ENCODE data around the gene RNF130. TPM values are rescaled to one million over a fixed set of nuclear protein-coding genes. Genes with fewer than 3 reads are reported as not detected.

Gene RNF130
- total RNA-seq, 4 donors from 2014 or later, result 161 to 309 (median 212) TPM

- no peak for TF ChIP-seq CTCF (IDR thresholded peaks at IDR 0.05; ENCODE audit: low read depth)
These were observed 148.1 kb downstream of the RNF130 start for GRCh38 chr5:179923436-179923835.

GRCh38 chr5:179920175-179920574 lies 151.4 kb downstream of the RNF130 start:
- TF ChIP-seq CTCF (IDR thresholded peaks at IDR 0.05; ENCODE audit: low read depth), result no peak

DNA sequence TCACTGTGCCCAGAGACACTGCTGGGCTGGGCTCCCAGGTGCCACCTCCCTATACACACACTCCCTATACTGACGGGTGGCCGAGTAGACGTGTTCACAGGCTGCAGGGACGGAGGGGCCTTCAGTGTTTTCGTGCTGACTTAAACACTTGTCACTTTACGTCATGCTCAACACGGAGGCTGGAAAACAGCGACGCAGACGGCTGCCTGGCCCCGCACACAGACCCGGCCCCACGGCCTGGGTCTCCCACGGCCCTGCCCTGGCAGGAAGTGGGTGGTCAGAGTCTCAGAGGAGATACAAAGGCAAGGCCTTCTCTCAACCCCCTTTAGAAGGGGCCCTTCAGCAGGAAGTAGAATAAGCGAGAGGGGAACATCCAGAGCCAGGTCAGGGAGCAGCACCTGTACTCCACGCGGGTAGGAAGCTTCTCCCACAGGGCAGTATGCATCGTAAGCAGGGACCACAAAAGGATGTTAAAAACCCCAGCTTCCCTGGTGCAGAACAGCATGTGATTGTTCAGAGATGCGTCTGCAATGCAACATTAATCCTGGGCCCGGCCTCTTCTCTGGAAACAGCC lies 152.0 kb downstream of the RNF130 start:
- no peak for TF ChIP-seq CTCF (IDR thresholded peaks at IDR 0.05; ENCODE audit: low read depth)

DNA sequence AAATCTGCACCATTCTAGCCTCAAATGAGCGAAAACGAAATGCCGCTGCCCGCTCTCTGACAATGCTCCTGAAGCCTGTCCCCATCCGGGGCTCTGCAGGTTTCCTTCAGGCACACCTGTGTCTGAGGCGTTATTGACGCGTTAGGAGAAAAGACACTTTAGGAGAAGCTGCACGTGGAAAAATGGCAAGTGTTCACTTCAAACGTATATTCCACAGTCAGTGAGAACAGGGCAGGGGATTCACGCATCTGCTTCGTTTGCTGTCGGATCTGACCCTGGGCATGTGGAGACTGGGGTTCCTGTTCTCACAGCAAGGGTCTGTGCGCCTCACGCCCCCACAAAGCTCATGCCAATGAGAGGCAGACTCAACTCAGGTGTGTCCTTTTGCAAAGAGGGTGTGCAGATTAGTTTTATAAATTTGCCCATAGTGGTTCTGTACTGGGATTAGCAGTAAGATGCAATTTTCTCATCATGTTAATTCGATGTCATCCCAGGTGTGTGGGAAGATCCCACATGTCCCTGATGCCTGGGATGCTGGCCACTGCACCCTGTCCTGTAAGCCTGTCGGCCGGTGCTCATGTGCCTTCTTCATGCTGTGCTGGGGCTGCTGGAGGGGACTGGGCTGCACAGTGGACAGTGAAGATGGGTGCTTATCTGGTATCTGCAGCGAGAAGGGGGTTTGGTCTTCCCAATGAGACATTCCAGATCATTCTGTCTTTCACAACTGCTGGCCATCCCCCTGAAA lies 152.6 kb downstream of the RNF130 start:
- TF ChIP-seq CTCF (IDR thresholded peaks at IDR 0.05; ENCODE audit: low read depth), result no peak

- TF ChIP-seq CTCF (IDR thresholded peaks at IDR 0.05; ENCODE audit: low read depth), result no peak
These were observed 155.0 kb downstream of the RNF130 start for GRCh38 chr5:179916523-179916922.

DNA sequence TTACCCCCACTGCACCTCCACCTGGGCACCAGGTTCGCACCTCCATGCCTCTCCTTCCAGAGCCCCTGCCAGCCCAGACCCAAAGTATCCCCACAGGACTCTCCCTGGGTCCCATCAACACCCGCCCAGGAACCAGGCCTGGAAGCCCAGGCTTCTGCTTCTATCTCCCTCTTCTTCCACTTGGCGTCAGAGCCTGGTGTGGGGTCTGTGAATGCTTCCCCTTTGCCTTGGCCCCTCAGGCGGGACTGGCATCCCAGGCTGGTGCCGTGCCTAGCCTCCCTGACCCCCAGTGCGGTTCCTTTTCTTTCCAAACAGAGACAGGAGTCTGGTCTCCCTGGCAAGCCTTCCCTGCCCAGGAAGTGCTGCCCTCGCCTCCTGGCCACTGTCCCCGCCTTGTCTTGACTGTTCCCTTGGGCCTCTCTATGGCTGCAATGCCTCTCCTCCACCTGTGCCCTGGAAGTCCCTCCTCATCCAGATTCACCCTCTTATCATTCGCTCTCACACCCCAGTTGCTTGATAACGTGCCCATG lies 156.1 kb downstream of the RNF130 start:
- no peak for TF ChIP-seq CTCF (IDR thresholded peaks at IDR 0.05; ENCODE audit: low read depth)

- no peak for TF ChIP-seq CTCF (IDR thresholded peaks at IDR 0.05; ENCODE audit: low read depth)
These were observed 157.4 kb downstream of the RNF130 start for GRCh38 chr5:179914032-179914755.
